ENCODE results near the gene RXRG. TPM values are rescaled to one million over a fixed set of nuclear protein-coding genes. Genes with fewer than 3 reads are reported as not detected.

RXRG gene
- total and polyA plus RNA-seq, 2 donors (not counting 1 experiment from before 2014, with no cell fraction given), result not detected

- ChIA-PET CTCF (no interaction called here), POLR2A (no interaction called here)
- TF ChIP-seq EZH2 (IDR thresholded peaks at IDR 0.05; ENCODE audit: borderline replicate concordance, insufficient read depth, low read depth, low read length, poor library complexity, severe bottlenecking) (no peak), CTCF (IDR thresholded peaks at IDR 0.05) (no peak)
- Histone ChIP-seq H3K27me3 (replicated peaks in 1 of 4; ENCODE audit: control extremely low read depth in 1 of 4, control insufficient read depth in 3 of 4, insufficient read depth in 4 of 4, low read length in 3 of 4) (peaks cover 0 to 32% (median 18%) of the 10 kb centered on the region in 4 experiments), H3K9me3 (ENCODE audit: control extremely low read depth in 1 of 3, control insufficient read depth in 2 of 3, insufficient read depth in 1 of 3, low read length in 2 of 3) (no peaks in the 10 kb centered on the region), H4K20me1 (ENCODE audit: control insufficient read depth, insufficient read depth, low read length, poor library complexity, severe bottlenecking) (no peaks in the 10 kb centered on the region), H3K79me2 (ENCODE audit: control insufficient read depth, insufficient read depth, low read length) (no peaks in the 10 kb centered on the region), H3K4me1 (ENCODE audit: control insufficient read depth in 2 of 2, insufficient read depth in 2 of 2, low read length in 2 of 2) (no peaks in the 10 kb centered on the region), H3K4me2 (replicated peaks; ENCODE audit: low read depth, low read length, poor library complexity, severe bottlenecking) (no peak overlapping the region), H2AFZ (ENCODE audit: insufficient read depth, low read depth, low read length, poor library complexity, severe bottlenecking) (no peak overlapping the region), H3K4me3 (ENCODE audit: control extremely low read depth in 1 of 5, extremely low read depth in 1 of 5, insufficient read depth in 1 of 5, low read depth in 2 of 5, low read length in 4 of 5) (no peak overlapping the region), H3K9ac (ENCODE audit: low read length) (no peak overlapping the region), H3K27ac (ENCODE audit: low read length in 2 of 2) (no peak overlapping the region), H3K36me3 (replicated peaks in 1 of 2; ENCODE audit: control extremely low read depth in 1 of 2, control insufficient read depth in 1 of 2, extremely low read depth in 1 of 2, insufficient read depth in 2 of 2, low read length in 1 of 2) (no peaks in the 10 kb centered on the region)
- Mint-ChIP-seq H3K9me3 (ENCODE audit: insufficient read depth) (no peaks in the 10 kb centered on the region), H3K27ac (no peak overlapping the region), H3K4me3 (no peak overlapping the region), H3K27me3 (peaks cover 62% of the 10 kb centered on the region), H3K4me1 (no peaks in the 10 kb centered on the region)
- WGBS (ENCODE audit: insufficient coverage), result no CpG with 5 or more reads among the region's 4 CpGs
- ATAC-seq (ENCODE audit: low read depth), result no peak
- intact Hi-C loops (cut with micrococcal nuclease), result no loop called here
- no peak for DNase-seq
These were observed 35.1 kb downstream of the RXRG start for GRCh38 chr1:165409657-165410358.

- ATAC-seq (ENCODE audit: low read depth) (no peak), DNase-seq (no peak)
- H3K4me3 Mint-ChIP-seq, result no peak overlapping the region
These were observed 36.4 kb downstream of the RXRG start for GRCh38 chr1:165408518-165408917.

More at GRCh38 chr1:165408518-165408917, 36.4 kb downstream of the RXRG start:
- Histone ChIP-seq H3K4me1 (ENCODE audit: control insufficient read depth in 2 of 2, insufficient read depth in 2 of 2, low read length in 2 of 2) (no peaks in the 10 kb centered on the region), H3K27ac (ENCODE audit: low read length in 2 of 2) (no peak overlapping the region), H3K79me2 (ENCODE audit: control insufficient read depth, insufficient read depth, low read length) (no peaks in the 10 kb centered on the region), H3K4me3 (ENCODE audit: control extremely low read depth in 1 of 5, extremely low read depth in 1 of 5, insufficient read depth in 1 of 5, low read depth in 2 of 5, low read length in 4 of 5) (no peak overlapping the region), H3K9ac (ENCODE audit: low read length) (no peak overlapping the region), H3K27me3 (replicated peaks in 1 of 4; ENCODE audit: control extremely low read depth in 1 of 4, control insufficient read depth in 3 of 4, insufficient read depth in 4 of 4, low read length in 3 of 4) (peaks cover 0 to 35% (median 18%) of the 10 kb centered on the region in 4 experiments), H4K20me1 (ENCODE audit: control insufficient read depth, insufficient read depth, low read length, poor library complexity, severe bottlenecking) (no peaks in the 10 kb centered on the region), H3K9me3 (ENCODE audit: control extremely low read depth in 1 of 3, control insufficient read depth in 2 of 3, insufficient read depth in 1 of 3, low read length in 2 of 3) (no peaks in the 10 kb centered on the region), H2AFZ (ENCODE audit: insufficient read depth, low read depth, low read length, poor library complexity, severe bottlenecking) (no peak overlapping the region), H3K36me3 (replicated peaks in 1 of 2; ENCODE audit: control extremely low read depth in 1 of 2, control insufficient read depth in 1 of 2, extremely low read depth in 1 of 2, insufficient read depth in 2 of 2, low read length in 1 of 2) (no peaks in the 10 kb centered on the region), H3K4me2 (replicated peaks; ENCODE audit: low read depth, low read length, poor library complexity, severe bottlenecking) (no peak overlapping the region)
- 17% methylated on average over 4 of the region's 6 CpGs for WGBS (ENCODE audit: insufficient coverage)
- intact Hi-C loops (cut with micrococcal nuclease), result no loop called here
- POLR2A ChIA-PET, result no interaction called here
- no peaks in the 10 kb centered on the region for H3K9me3 Mint-ChIP-seq (ENCODE audit: insufficient read depth)
- peaks cover 59% of the 10 kb centered on the region for H3K27me3 Mint-ChIP-seq
- H3K4me1 Mint-ChIP-seq, result no peaks in the 10 kb centered on the region
- no peak overlapping the region for H3K27ac Mint-ChIP-seq
- CTCF ChIA-PET, result no interaction called here
- TF ChIP-seq CTCF (IDR thresholded peaks at IDR 0.05) (peak; percentile 6), EZH2 (IDR thresholded peaks at IDR 0.05; ENCODE audit: borderline replicate concordance, insufficient read depth, low read depth, low read length, poor library complexity, severe bottlenecking) (no peak)

Measured in B cell (primary cell).